Measurements from ENCODE around the gene HSBP1. TPM values are rescaled to one million over a fixed set of nuclear protein-coding genes. Genes with fewer than 3 reads are reported as not detected.

HSBP1 gene
- total RNA-seq: 25.2 and 31.8 TPM in 2 replicates

DNA sequence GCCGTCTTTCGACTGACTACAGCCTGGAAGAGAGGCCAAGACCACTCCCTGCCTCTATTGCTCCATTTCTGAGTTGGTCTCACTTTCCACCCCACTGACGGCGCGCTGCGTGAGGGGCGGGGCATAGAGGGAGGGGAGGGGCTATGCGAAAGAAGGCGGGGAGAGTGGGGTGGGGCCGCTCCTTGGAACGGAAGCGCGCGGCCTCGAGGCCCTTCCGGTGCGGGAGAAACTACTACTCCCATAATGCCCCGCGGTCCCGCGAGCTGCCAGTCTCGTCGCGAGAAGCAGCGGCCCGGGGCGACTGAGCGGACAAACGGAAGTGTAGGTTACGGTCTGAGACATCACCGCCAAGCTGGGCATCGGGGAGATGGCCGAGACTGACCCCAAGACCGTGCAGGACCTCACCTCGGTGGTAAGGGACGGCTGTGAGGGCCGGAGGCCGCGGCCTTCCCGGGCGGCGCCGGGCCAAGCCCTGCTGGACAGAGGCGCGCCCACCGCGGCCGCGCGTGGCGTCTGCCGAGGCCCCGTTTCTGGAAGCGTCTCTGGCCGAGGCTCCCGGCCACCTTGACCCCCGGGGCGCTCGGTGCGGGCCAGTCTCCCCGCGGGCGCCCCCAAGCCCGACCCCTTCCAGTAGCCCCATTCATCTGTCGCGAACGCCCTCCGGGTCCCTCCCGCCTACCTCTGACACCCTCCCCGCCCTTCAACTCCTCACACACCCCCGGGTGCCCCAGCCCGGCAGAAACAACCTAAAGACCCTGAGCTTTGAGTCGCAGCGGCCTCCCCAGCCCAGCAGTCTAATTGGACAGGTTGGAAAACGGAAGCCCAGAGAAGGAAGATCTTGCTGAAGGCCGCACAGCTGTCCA lies at the start of gene HSBP1:
TSS of gene HSBP1 (plus strand) at position 269 of the 863 bp plus-strand sequence. CDS start at position 368, 99 bp downstream.

Other genes starting within 250 kb of the HSBP1 start
- 2.6 and 2.9 TPM in 2 replicates for gene MLYCD, start 91.1 kb downstream of the HSBP1 start, total RNA-seq
- 5.9 and 6.1 TPM in 2 replicates for gene OSGIN1, start 145.3 kb downstream of the HSBP1 start, total RNA-seq
- gene NECAB2, start 160.3 kb downstream of the HSBP1 start, total RNA-seq: 0.07 and 0.13 TPM in 2 replicates
- gene SLC38A8, start 234.8 kb downstream of the HSBP1 start, total RNA-seq: not detected in 2 replicates